RWPE1 (cell line): Measurements from ENCODE around the gene SMDT1.

Experiments used
- CTCF ChIA-PET: fragments of 350-600 bp; sonication (Branson Sonifier 250); formaldehyde crosslinking; extraction: SDS; loops from one replicate; lab custom pipeline; 2021; lab: Yijun Ruan, JAX
- POLR2A ChIA-PET: fragments of 400-600 bp; formaldehyde crosslinking; extraction: SDS; loops from one replicate; lab custom pipeline; 2020; ENCODE audit warnings: antibody characterized with exemption; ENCODE audit not compliant: low non-redundant PET; lab: Yijun Ruan, JAX
- DNase-seq: peaks from one replicate; pipeline ENCODE4 v3.0.0; 2012; ENCODE audit warnings: low spot score
- H3K27ac ChIP-seq: fragments of 450-650 bp; 2 replicates; pipeline ENCODE4 v1.5.1; 2017
- TF ChIP-seq, protein P1 (sequence below): fragments of 450-650 bp; conservative IDR thresholded peaks from 2 replicates; pipeline ENCODE4 v1.5.1; 2017; ENCODE audit warnings: low read depth, mild to moderate bottlenecking

SMDT1 gene

DNA sequence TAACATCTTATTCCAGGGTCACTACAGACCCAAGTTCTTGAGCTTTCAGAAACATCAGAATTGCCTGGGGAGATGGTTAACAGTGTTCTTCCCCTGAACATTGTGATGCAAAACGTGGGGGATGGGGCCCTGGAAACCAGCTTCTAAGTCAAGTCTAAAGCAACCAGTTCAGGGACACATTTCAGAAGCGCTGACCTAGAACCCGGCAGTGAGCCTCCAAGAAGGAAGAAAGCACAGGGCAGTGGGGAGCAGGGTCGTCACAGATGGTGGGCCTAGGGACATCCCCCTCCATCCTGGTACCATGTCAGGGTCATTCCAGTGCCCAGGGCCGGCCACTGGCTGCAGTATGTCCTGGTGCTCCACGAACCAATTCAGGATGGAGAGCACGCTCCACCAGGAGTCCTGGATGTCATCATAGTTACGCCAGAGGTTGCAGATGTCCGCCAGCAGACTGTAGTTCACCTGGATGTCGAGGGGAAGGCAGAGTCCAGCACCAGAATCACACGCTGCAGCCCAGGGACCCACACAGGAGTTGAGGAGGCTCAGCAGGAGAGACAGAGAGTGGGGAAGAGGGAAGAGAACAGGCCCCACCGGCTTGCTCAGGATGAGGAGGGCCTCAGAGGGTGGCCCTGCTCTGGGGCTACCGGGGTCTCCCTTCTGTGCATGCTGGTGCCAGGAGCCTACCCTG lies 13.9 kb upstream of the SMDT1 start:
- DNase-seq = no peak
- H3K27ac ChIP-seq = peak overlapping the region; percentile 5; the same call in 1 of the 2 replicates
- ChIA-PET POLR2A (no interaction called here), CTCF (no interaction called here)
- TF ChIP-seq, protein P1, sequence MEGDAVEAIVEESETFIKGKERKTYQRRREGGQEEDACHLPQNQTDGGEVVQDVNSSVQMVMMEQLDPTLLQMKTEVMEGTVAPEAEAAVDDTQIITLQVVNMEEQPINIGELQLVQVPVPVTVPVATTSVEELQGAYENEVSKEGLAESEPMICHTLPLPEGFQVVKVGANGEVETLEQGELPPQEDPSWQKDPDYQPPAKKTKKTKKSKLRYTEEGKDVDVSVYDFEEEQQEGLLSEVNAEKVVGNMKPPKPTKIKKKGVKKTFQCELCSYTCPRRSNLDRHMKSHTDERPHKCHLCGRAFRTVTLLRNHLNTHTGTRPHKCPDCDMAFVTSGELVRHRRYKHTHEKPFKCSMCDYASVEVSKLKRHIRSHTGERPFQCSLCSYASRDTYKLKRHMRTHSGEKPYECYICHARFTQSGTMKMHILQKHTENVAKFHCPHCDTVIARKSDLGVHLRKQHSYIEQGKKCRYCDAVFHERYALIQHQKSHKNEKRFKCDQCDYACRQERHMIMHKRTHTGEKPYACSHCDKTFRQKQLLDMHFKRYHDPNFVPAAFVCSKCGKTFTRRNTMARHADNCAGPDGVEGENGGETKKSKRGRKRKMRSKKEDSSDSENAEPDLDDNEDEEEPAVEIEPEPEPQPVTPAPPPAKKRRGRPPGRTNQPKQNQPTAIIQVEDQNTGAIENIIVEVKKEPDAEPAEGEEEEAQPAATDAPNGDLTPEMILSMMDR = no peak

DNA sequence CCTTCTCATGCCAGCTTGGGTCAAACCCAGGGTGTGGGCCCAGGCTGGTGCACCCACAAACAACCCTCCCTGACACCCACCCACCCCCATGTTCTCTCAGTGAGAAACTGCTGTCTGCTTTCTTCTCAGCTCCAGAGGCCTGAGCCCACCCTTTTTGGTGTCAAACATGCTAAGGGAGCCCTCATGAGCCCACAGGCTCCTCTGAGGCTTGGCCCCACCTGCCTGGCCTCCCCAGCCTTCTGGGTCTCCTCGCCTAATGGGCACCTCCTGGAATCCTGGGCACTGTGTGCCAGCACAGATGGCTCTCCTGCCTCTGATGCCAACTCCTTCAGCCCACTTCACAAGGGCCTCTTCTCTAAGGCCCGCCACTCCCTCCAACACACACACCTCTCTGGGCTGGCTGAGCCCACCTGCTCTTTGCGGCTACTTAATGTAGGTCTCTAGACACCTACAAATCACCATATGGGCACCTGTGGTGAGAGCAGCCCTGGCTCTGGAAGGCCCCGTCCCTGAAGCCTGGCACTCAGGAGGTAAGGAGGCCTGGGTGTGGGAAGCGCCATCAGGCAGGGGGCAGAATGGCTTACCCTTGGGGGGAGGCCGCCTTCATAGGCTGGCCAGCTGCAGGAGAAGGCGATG lies 13.3 kb upstream of the SMDT1 start:
- CTCF ChIA-PET = no interaction called here
- POLR2A ChIA-PET = no interaction called here
- TF ChIP-seq, protein P1 = no peak
- DNase-seq = no peak
- H3K27ac ChIP-seq = peak overlapping the region; percentile 5; the same call in 1 of the 2 replicates

DNA sequence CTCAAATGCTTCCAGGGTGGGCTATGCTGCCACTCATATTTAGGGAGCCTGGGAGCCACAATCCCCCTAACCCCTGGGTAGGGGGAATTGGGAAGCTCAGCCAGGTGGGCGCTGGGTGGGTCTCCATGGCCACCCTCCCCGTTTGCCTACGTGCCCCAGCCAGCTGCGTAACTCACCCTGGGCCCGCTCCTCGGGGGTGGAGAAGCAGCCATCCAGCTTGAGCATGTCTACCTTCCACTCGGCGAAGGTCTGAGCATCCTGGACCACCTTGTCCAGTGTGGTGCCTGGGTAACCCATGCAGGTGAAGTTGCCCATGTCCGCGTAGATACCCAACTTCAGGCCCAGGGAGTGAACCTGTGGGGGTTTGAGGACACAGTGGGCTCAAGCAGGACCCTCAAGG lies 12.6 kb upstream of the SMDT1 start:
- CTCF ChIA-PET = no interaction called here
- TF ChIP-seq, protein P1 = no peak
- POLR2A ChIA-PET = interaction anchor here (0.6 kb wide), 1 partner anchor 196 kb away, joined by 6 read pairs; no protein-coding TSS in a partner anchor
- no peak overlapping the region for H3K27ac ChIP-seq
- DNase-seq = no peak

DNA sequence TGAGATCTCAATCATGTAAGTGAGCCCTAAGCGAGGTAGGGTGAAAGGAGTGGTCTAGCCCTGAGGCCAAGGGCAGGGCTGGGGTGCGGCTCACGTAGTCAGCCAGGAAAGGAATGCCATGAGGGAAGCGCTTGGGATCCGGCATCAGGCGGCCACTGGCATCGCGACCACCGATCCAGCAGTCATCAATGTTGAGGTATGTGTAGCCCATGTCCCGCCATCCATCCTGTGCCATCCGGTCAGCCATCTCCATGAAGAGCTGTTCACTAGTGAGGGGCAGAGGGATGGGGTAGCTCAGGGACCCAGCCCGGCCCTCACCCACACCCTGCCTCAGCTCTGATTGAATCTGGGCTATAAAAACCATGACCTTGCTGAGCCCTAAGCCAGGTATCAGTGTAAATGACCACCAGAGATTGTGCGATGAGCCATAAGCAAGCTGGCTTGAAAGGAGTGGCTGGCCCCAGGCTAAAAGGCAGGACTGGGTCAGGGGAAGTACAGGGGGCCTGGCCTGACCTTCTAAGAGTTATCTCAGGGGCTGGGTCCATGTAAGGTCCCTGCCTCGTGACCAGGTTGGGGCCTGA lies 11.7 kb upstream of the SMDT1 start:
- ChIA-PET CTCF (no interaction called here), POLR2A (no interaction called here)
- TF ChIP-seq, protein P1 = no peak
- DNase-seq = no peak
- no peak overlapping the region for H3K27ac ChIP-seq

DNA sequence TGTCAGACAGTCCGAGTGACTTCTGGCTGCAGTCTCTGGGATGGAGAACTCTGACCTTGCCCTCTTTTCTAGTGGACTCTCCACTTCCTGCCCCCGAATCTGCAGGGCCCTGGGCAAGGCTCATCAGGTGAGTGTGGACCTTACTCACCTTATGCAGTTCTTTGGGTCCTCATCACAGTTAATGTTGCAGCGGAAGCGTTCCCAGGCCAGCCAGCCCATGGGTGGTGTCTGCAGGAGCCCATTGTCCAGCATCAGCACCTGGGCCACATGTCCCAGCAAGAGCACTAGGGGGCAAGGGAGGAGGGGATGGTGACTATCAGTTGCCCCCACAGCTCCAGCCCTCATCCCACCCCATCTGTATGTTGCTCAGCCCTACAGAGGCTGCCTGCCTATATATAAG lies 11.2 kb upstream of the SMDT1 start:
- CTCF ChIA-PET = no interaction called here
- DNase-seq = no peak
- POLR2A ChIA-PET = no interaction called here
- no peak overlapping the region for H3K27ac ChIP-seq
- TF ChIP-seq, protein P1 = no peak

DNA sequence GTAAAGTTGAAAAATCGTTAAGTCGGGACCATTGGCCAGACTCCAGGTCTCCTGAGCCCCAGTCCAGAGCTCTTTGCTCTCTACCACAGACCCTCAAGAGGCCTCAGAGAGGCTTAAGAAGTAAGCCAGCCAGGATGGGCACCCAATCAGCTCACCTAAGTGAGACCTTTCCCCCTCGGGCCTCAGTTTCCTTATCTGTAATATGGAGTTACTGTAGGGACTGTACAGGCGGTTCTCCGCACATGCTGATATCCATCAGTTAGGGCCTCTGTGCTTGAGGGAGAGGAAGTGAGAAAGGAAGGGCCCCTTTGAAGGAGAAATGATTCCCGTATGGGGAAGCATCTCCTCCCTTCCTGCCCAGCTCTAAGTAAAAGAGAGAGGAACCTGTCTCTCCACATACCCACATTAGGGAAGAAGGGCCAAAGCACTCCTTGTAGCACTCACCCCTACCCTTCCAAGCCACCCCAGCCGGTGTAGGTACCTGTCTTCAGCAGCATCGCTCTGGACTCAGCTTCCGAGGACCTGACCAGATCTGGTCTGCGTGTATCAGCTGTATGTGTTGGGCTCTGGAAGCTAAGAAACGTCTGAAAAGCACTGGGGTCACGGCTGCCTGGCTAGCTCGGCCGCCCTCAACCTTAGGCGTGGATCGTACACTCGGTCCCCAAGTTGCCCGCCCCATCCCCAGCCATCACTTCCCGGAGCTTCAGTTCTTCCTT lies 9.5 kb upstream of the SMDT1 start:
- H3K27ac ChIP-seq = peak overlapping the region; percentile 88
- POLR2A ChIA-PET = no interaction called here
- DNase-seq = no peak
- CTCF ChIA-PET = interaction anchor here (0.6 to 0.7 kb wide), 2 partner anchors 75 to 122 kb away, joined by 3 read pairs; no protein-coding TSS in a partner anchor
- TF ChIP-seq, protein P1 = no peak
